GM19324 (cell line): ENCODE data around the gene ZNF485.
"Not testable (repeated sequence)": the region's sequence is repeated elsewhere in the genome, so short reads cannot be mapped to it uniquely, and the experiment has no call there.

Experiments
- ATAC-seq: cut with Tn5 transposase; IDR thresholded peaks from one replicate; pipeline ENCODE4 v1.9.1; 2021; ENCODE audit warnings: mild to moderate bottlenecking, moderate library complexity; ENCODE audit not compliant: unreplicated experiment, low FRiP score

ZNF485 gene

GRCh38 chr10:43606323-43607198 is at the start of gene ZNF485:
Gene ZNF485, plus strand, starts transcription at chr10:43606438. Its CDS starts 613 bp downstream, at chr10:43607051.
- peak; percentile 98 for ATAC-seq

DNA sequence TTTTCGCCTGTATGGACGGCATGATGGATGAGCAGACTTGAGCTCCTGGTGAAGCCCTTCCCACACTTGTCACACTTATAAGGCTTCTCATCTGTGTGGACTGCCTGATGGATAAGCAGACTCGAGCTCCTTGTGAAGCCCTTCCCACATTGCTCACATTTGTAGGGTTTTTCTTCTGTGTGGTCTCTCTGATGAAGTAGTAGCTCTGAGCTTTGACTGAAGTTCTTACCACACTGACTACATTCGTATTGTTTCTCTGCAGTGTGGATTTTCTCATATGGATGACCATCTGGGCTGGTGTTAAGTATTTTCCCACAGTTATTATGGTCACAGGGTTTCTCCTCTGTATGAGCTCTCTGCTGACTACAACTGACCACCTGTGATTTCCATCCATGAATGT is 49.0 kb upstream of the ZNF485 start:
- ATAC-seq = no peak

- no peak for ATAC-seq
Observed at GRCh38 chr10:43569681-43570080, 36.6 kb upstream of the ZNF485 start.

GRCh38 chr10:43570971-43571370 is 35.3 kb upstream of the ZNF485 start:
- no peak for ATAC-seq

DNA sequence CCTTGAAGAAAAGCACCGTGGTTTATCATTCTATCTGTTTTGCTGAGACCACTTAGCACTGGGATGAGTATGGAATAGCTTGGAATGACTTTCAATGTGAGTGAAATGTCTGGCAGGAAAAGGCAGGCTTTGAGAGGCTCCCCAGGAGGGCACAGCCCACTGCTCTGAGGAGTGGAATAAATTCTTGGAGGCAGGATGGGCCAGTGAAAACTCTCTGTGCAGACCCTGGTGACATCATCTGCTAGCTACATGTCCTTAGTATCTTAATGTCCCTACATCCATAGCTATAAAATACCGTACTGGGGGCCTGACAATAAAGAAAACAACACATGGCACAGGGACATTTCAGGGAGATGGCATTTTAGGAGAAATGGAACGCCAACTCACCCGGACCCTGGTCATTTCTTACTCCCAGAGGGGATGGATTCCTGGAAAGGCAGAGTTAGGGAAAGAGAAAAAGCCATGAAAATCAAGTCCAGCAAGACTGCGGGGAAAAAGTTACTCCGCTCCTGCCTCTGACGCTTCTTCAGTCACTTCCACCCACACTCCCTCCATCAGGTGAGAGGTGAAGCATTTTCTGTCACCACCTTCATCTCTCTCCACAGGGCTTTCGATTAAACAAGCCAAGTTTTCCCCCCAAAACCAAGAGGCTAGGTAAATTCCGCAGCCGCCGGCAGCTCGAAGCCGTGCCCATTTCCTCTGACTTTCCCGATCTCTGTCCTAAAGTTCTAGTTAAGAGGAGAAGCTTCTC is 32.8 kb upstream of the ZNF485 start:
- no peak for ATAC-seq

- peak; percentile 82 for ATAC-seq
Observed at GRCh38 chr10:43574001-43574892, 32.0 kb upstream of the ZNF485 start, which contains the start of gene ZNF239. Gene ZNF239, minus strand, starts transcription at chr10:43574616. Its CDS starts 16,537 bp downstream, at chr10:43558079.

DNA sequence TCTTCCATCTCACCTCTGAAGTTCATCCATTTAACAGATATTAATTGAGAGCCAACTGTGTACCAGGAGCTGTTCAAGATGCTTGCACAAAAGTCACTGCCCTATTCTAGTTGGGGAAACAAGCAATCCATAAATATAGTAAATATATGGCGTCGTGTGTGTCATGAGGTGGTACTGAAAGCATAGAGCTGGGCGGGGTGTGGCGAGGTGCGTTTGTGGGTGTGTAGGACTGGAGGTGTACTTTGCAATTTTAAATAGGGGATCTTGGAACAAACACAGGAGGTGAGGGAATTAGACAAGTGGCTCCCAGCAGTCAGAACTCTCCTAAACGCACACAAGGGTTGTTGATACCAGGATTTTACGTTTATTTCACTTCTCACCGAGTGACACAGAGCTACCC is 31.3 kb upstream of the ZNF485 start:
- no peak for ATAC-seq

DNA sequence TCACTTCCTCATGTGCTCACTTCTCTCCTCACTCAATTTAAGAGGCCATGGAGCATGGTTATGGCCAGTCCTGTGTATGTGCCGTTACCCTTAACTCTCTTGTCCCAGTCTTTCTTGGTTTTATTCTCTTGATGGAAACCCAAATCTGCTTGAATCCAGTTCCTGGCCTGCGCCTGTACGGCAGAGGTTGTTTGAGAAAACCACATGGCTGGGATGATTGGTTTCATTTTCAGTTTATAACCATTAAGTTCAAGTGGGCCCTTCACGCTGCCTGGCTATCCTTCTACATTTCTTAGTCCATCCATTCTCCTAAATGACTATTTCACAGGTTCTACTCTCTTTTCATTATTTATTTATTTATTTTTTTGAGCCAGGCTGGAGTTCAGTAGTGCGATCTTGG is 30.2 kb upstream of the ZNF485 start:
- no peak for ATAC-seq

- no peak for ATAC-seq
Observed at GRCh38 chr10:43576580-43576979, 29.7 kb upstream of the ZNF485 start.

DNA sequence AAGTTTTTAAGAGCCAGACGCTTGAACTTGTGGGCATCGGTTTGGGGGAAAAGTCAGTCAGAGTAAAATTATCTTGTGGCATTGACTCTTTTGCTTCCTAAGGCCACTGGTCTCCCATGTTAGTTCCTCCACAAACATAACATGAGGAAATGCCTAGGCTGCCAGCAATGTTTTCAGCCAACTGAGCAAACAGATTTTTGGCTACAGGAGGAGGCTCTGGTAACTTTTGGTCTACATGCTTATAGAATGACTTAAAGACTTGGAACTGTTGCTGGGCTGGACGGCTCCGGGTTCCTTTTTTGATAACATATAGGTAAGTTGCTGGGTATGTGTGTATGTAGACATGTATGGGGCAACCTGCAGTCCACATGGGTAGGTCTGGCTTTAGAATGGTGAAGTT is 22.2 kb upstream of the ZNF485 start:
- no peak for ATAC-seq

DNA sequence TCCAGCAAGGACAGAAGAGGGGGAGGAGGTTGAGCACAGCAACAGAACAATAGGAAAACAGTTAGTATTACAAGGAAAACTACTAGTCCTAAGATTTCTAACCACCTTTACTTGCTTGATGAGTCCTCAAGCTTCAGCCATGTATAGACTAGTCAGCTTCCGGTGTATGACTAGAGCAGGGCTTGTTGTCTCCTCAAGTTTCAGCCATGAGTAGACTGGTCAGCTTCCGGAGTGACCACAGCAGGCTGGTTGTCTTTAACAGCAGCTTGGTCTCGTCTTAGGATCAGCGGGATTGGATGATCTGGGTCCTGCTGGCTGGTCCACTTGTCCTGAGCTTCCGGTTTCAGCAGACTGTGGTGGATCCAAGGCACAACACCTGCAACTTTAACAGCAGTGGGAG is 21.2 kb upstream of the ZNF485 start:
- no peak for ATAC-seq

DNA sequence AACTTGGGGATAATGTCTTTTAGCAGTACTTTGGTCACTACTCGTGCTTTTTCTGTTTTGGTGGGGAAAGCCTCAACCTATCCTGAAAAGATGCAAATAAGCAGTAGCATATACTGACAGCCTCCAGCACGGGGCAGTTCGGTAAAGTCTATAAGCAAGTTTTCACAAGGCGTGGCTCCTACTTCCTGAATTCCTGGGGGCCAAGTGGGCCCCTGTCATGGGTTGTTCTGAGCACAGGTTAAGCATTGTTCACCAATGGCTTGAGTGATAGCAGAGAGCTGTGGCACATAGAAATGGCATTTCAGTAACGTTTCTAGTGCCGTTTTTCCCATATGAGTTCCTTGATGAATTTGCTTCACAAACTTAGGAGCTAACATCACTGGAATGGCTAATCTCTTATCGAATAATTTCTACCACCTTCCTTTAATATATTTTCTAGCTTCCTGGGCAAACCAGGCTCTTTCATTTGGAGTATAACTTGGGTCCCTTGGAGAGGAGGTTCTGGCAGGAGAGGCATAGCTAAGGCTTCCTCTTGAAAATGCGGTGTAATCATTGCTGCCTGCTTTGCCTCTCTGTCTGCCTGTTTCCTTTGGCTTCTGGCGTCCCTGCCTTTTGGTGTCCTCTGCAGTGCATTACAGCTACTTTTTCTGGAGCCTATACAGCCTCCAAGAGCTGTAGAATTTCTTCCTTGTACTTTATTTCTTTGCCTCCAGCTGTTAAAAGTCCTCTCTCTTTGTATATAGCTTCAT is 20.1 kb upstream of the ZNF485 start:
- no peak for ATAC-seq

GRCh38 chr10:43586730-43587115 is 19.5 kb upstream of the ZNF485 start:
- not testable (repeated sequence) for ATAC-seq

GRCh38 chr10:43591303-43591904 is 14.8 kb upstream of the ZNF485 start:
- no peak for ATAC-seq

DNA sequence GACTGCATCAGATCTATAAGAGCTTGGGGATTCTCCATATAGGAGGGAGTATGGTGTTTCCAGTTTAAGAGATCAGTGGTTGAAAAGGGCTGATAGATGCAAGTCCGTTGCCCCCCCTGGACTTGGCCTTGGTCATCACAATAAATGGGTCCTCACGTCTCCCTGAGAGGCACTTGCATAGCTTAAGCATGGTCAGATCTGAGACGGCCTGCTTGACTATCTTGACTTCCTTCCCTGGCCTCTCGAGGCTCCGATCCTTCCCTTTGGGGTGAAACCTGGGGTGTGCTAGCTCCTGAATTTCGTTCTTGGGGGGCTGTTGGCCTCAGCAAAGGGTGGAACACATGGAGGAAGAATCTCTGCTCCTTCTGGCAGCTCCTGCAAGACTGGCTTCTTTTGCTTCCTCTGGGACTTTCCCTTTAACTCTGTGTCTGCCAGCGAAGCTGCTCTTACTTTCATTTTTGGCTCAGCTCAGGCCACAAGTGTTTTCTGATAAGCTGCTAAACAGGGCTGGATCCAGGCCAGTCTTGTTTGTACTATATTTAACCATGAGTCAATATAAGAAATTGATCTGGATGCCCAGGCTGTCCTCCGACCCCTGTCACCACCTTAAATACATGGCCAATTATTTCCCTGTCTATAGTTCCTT is 11.2 kb upstream of the ZNF485 start:
- peak; percentile 93 for ATAC-seq

DNA sequence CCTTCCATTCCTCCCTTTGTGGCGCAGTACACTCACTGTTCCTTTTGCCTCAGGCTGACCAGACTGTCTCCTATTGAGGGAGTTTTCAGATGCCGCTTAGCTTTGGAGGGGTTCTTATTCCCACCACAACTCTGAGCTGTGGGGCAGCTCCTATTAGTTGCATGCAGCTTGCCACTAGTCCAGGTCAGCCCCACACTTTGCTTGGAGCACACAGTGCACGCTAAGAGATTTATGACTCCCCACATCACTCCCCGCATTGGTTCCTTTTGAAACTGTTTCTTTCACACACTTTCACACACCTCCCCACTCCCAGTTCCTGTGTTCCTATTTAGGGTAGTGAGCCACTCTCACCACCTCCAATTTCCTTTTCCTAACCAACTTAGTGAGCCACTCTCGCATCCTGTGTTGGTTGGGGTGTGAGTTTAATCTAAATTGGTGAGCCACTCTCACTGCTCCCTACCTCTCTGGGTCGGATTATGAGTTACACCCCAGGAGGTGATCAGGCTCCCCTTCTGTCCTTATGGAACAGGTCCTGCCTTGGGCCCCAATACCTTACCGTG is 10.4 kb upstream of the ZNF485 start:
- peak; percentile 28 for ATAC-seq

DNA sequence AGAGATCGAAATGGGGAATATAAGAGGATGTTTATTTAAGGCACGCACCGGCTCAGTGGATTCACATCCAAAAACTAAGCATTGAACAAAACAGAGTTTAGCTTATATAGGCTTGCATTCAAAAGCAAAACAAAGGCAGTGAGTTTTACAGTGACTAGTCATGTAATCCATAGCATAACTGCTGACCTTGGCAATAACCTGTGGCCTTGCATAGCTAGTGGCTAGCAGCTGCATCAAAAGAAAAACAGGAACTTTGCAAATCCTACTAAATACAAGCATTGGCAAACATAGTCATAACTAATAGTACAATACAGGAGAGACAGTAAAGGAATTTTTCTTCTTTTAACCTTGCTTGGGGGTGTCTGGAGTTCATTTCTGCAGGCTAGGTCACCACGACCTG is 9.7 kb upstream of the ZNF485 start:
- ATAC-seq = no peak

DNA sequence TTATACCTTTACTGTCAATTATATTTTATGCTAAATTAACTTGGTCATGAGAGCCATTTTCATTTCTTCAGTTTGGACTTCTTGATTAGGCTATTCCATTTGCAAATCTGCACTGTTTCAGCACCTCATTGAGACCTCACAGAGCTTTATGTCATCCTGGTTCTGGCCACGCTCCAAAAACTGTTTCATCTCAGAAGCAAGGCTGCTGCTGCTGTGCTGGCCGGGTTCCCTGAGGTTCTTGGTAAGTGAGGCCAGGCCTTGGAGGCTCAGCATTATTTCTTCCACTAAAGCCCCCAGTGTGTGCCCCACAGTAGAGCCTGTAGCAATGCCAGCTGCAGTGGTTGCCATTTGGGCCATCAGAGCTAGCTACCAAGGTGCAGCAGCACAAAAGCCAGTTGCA is 7.8 kb upstream of the ZNF485 start:
- no peak for ATAC-seq

GRCh38 chr10:43599333-43599732 is 6.9 kb upstream of the ZNF485 start:
- no peak for ATAC-seq
